DMS153 treated with DMSO at 0.1 percent for 48 hours (cell line): Measurements from ENCODE around the gene PTK7.
A peak's percentile ranks its signal among the peaks of the same experiment; 100 is the strongest.
"Not testable (repeated sequence)": the region's sequence is repeated elsewhere in the genome, so short reads cannot be mapped to it uniquely, and the experiment has no call there.

ENCODE experiments used
- DNase-seq: peaks from one replicate; lab custom pipeline; 2025; ENCODE audit not compliant: unreplicated experiment; lab: John Stamatoyannopoulos, UW

The PTK7 gene

GRCh38 chr6:43075670-43076463 lies at the start of gene PTK7:
TSS of gene PTK7 (plus strand) at chr6:43076314. CDS start at chr6:43076489, 175 bp downstream.
- peak; percentile 15 for DNase-seq

- DNase-seq: no peak
Observed at GRCh38 chr6:43026365-43026764, 49.7 kb upstream of the PTK7 start.

- no peak for DNase-seq
Observed at GRCh38 chr6:43029120-43029519, 47.0 kb upstream of the PTK7 start.

- no peak for DNase-seq
Observed at GRCh38 chr6:43032326-43032725, 43.8 kb upstream of the PTK7 start.

GRCh38 chr6:43033496-43034189 lies 42.5 kb upstream of the PTK7 start:
- DNase-seq: no peak

- no peak for DNase-seq
Observed at GRCh38 chr6:43034190-43034525, 42.0 kb upstream of the PTK7 start.

GRCh38 chr6:43035495-43036194 lies 40.5 kb upstream of the PTK7 start:
- DNase-seq: no peak

- no peak for DNase-seq
Observed at GRCh38 chr6:43036712-43037111, 39.4 kb upstream of the PTK7 start.

- DNase-seq: no peak
Observed at GRCh38 chr6:43037197-43037596, 38.9 kb upstream of the PTK7 start.

- DNase-seq: no peak
Observed at GRCh38 chr6:43037706-43038105, 38.4 kb upstream of the PTK7 start.

- DNase-seq: no peak
Observed at GRCh38 chr6:43038727-43039126, 37.4 kb upstream of the PTK7 start.

GRCh38 chr6:43040542-43041257 lies 35.4 kb upstream of the PTK7 start:
- DNase-seq: no peak

GRCh38 chr6:43041475-43041874 lies 34.6 kb upstream of the PTK7 start:
- not testable (repeated sequence) for DNase-seq

- no peak for DNase-seq
Observed at GRCh38 chr6:43043310-43043709, 32.8 kb upstream of the PTK7 start.

- DNase-seq: no peak
Observed at GRCh38 chr6:43045371-43045930, 30.7 kb upstream of the PTK7 start.

GRCh38 chr6:43047998-43048397 lies 28.1 kb upstream of the PTK7 start:
- DNase-seq: no peak

- no peak for DNase-seq
Observed at GRCh38 chr6:43050981-43051380, 25.1 kb upstream of the PTK7 start.

- no peak for DNase-seq
Observed at GRCh38 chr6:43052225-43052841, 23.8 kb upstream of the PTK7 start.

GRCh38 chr6:43052842-43053544 lies 23.1 kb upstream of the PTK7 start:
- no peak for DNase-seq
